Ovary (tissue), 3 donors: Measurements from ENCODE around the gene AVEN.

ENCODE experiments used
- CTCF ChIP-seq, 3 donors: fragments of 450-650 bp in 2 of 3; fragments of 200-600 bp in 1 of 3; IDR thresholded peaks; one replicate each; pipeline versions ENCODE4 v1.5.1 to v1.8.0; 2016 to 2022; ENCODE audit warnings: antibody characterized with exemption in 3 of 3, mild to moderate bottlenecking in 1 of 3
- POLR2A ChIP-seq: fragments of 450-650 bp; IDR thresholded peaks from one replicate; pipeline ENCODE4 v1.6.1; 2017; ENCODE audit warnings: antibody characterized with exemption, mild to moderate bottlenecking, moderate library complexity
- donor health status: DM: no; HTN: no; CAD: no.

GRCh38 chr15:33910741-33911140, 128.3 kb downstream of the AVEN start:
- TF ChIP-seq CTCF (IDR thresholded peaks at IDR 0.05) (no peak), POLR2A (no peak)
